ENCODE measurements around the gene RRAS2.
"Not testable (repeated sequence)": the region's sequence is repeated elsewhere in the genome, so short reads cannot be mapped to it uniquely, and the experiment has no call there.

The RRAS2 gene

DNA sequence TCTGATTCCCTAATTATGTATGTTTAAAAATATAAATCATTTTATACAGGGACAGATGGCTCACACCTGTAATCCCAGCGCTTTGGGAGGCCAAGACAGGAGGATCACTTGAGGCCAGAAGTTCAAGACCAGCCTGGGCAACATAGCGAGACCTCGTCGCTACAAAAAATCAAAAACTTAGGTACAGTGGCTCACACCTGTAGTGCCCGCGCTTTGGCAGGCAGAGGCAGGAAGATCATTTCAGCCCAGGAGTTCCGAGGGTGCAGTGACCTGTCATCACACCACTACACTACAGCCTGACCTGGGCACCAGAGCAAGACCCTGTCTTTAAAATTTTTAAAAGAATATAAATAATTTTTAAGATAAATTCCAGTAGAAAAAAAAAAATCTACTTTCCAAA, 11.5 kb downstream of the RRAS2 start:
- Histone ChIP-seq H3K36me3 (replicated peaks in 1 of 2; ENCODE audit: control insufficient read depth in 2 of 2, insufficient read depth in 2 of 2, low read length in 2 of 2) (no peaks in the 10 kb centered on the region), H3K4me3 (ENCODE audit: low read length in 2 of 2) (no peak overlapping the region), H2BK15ac (ENCODE audit: low read length) (no peak overlapping the region), H4K8ac (ENCODE audit: low read depth, low read length) (no peak overlapping the region), H3K27me3 (ENCODE audit: control insufficient read depth in 3 of 3, insufficient read depth in 3 of 3, low read depth in 1 of 3, low read length in 3 of 3) (no peaks in the 10 kb centered on the region), H3K4me2 (ENCODE audit: insufficient read depth, low read length, poor library complexity, severe bottlenecking) (no peak overlapping the region), H3K79me1 (ENCODE audit: low read depth, low read length) (peaks cover 2% of the 10 kb centered on the region), H3K9me3 (replicated peaks in 1 of 2; ENCODE audit: control insufficient read depth in 2 of 2, insufficient read depth in 1 of 2, low read depth in 1 of 2, low read length in 2 of 2) (peaks cover 0 to 15% of the 10 kb centered on the region in 2 donors), H3K4ac (ENCODE audit: low read length) (no peak overlapping the region), H3K18ac (ENCODE audit: low read length) (no peak overlapping the region), H3K14ac (ENCODE audit: low read length) (no peak overlapping the region), H3K27ac (replicated peaks; ENCODE audit: low read length) (no peak overlapping the region), H4K91ac (ENCODE audit: low read depth, low read length, poor library complexity) (no peak overlapping the region), H2AFZ (ENCODE audit: low read length) (no peak overlapping the region), H2BK5ac (ENCODE audit: low read length) (no peak overlapping the region), H2AK5ac (ENCODE audit: low read depth, low read length) (no peak overlapping the region), H2BK12ac (ENCODE audit: low read length) (no peak overlapping the region), H3K4me1 (ENCODE audit: control insufficient read depth in 2 of 2, insufficient read depth in 1 of 2, low read depth in 1 of 2, low read length in 2 of 2) (no peaks in the 10 kb centered on the region), H3K9ac (ENCODE audit: low read depth, low read length, poor library complexity) (no peak overlapping the region), H3K23ac (ENCODE audit: low read depth, low read length, poor library complexity) (no peak overlapping the region), H2BK120ac (ENCODE audit: low read depth, low read length) (no peak overlapping the region)
- WGBS, 2 donors (ENCODE audit: extremely low coverage in 2 of 2, insufficient read length in 2 of 2, insufficient replicate concordance in 1 of 2) = no CpG with 5 or more reads among the region's 7 CpGs
- DNase-seq (ENCODE audit: low spot score) = no peak

DNA sequence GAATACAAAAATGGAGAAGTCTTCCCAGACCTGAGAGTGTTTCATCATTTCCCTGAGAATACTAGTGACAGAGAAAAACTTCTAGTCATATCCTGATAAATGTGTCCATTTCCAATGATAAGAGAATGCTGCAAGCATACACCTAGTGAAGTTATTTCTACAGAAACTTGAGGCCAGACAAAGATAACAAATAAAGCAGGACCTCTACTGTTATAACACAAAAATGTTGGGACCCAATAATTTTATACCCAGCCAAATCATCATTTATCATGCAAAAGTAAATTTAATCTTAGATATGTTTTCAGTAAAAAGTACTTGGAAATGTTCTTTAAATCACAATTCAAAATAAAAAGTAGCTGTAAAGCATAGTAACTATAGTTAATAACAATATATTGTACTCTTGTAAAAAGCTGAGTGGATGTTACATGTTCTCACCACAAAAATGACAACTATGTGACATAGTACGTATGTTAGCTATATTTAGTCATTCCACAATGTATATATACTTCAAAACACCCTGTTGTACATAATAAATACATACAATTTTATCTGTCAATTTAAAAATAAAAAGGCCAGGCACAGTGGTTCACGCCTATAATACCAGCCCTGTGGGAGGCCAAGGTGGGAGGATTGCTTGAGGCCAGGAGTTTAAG, 12.6 kb downstream of the RRAS2 start:
- Histone ChIP-seq H2BK5ac (ENCODE audit: low read length) (no peak overlapping the region), H2AFZ (ENCODE audit: low read length) (no peak overlapping the region), H3K9me3 (replicated peaks in 1 of 2; ENCODE audit: control insufficient read depth in 2 of 2, insufficient read depth in 1 of 2, low read depth in 1 of 2, low read length in 2 of 2) (peaks cover 0 to 15% of the 10 kb centered on the region in 2 donors), H2AK5ac (ENCODE audit: low read depth, low read length) (no peak overlapping the region), H3K18ac (ENCODE audit: low read length) (no peak overlapping the region), H4K8ac (ENCODE audit: low read depth, low read length) (no peak overlapping the region), H3K36me3 (replicated peaks in 1 of 2; ENCODE audit: control insufficient read depth in 2 of 2, insufficient read depth in 2 of 2, low read length in 2 of 2) (no peaks in the 10 kb centered on the region), H3K4me3 (ENCODE audit: low read length in 2 of 2) (no peak overlapping the region), H3K4me2 (ENCODE audit: insufficient read depth, low read length, poor library complexity, severe bottlenecking) (no peak overlapping the region), H2BK12ac (ENCODE audit: low read length) (no peak overlapping the region), H2BK15ac (ENCODE audit: low read length) (no peak overlapping the region), H3K9ac (ENCODE audit: low read depth, low read length, poor library complexity) (no peak overlapping the region), H4K91ac (ENCODE audit: low read depth, low read length, poor library complexity) (no peak overlapping the region), H3K27ac (replicated peaks; ENCODE audit: low read length) (no peak overlapping the region), H2BK120ac (ENCODE audit: low read depth, low read length) (no peak overlapping the region), H3K79me1 (ENCODE audit: low read depth, low read length) (peaks cover 2% of the 10 kb centered on the region), H3K4me1 (ENCODE audit: control insufficient read depth in 2 of 2, insufficient read depth in 1 of 2, low read depth in 1 of 2, low read length in 2 of 2) (no peaks in the 10 kb centered on the region), H3K4ac (ENCODE audit: low read length) (no peak overlapping the region), H3K14ac (ENCODE audit: low read length) (no peak overlapping the region), H3K23ac (ENCODE audit: low read depth, low read length, poor library complexity) (no peak overlapping the region), H3K27me3 (ENCODE audit: control insufficient read depth in 3 of 3, insufficient read depth in 3 of 3, low read depth in 1 of 3, low read length in 3 of 3) (no peaks in the 10 kb centered on the region)
- WGBS, 2 donors (ENCODE audit: extremely low coverage in 2 of 2, insufficient read length in 2 of 2, insufficient replicate concordance in 1 of 2) = no CpG with 5 or more reads among the region's 2 CpGs
- DNase-seq (ENCODE audit: low spot score) = no peak

DNA sequence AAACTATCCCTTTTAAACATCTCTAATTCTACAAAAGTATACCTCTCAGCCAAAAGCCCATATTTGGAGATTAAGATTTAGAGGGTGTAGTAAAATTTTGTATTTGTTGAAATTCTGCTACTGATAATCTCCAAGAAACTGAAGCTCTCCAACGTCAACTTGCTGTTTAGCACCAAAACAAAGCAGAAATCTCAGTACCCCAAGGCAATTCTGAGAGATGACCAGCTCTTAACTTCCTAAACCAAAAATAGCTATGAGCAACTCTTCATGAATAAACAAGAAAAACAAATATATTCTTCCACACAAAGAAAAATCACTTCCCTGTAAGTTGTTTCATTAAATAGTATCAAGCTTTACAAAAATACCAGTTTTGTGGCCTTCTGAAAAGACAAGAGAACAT, 13.3 kb downstream of the RRAS2 start:
- H4K91ac ChIP-seq (ENCODE audit: low read depth, low read length, poor library complexity) = no peak overlapping the region
- peaks cover 0 to 11% of the 10 kb centered on the region in 2 donors for H3K9me3 ChIP-seq (replicated peaks in 1 of 2; ENCODE audit: control insufficient read depth in 2 of 2, insufficient read depth in 1 of 2, low read depth in 1 of 2, low read length in 2 of 2)
- H4K8ac ChIP-seq (ENCODE audit: low read depth, low read length) = no peak overlapping the region
- H3K4ac ChIP-seq (ENCODE audit: low read length) = no peak overlapping the region
- no peak overlapping the region for H2BK120ac ChIP-seq (ENCODE audit: low read depth, low read length)
- H3K27ac ChIP-seq (replicated peaks; ENCODE audit: low read length) = no peak overlapping the region
- no peak overlapping the region for H2AK5ac ChIP-seq (ENCODE audit: low read depth, low read length)
- H2BK5ac ChIP-seq (ENCODE audit: low read length) = no peak overlapping the region
- no peaks in the 10 kb centered on the region for H3K36me3 ChIP-seq (replicated peaks in 1 of 2; ENCODE audit: control insufficient read depth in 2 of 2, insufficient read depth in 2 of 2, low read length in 2 of 2)
- DNase-seq (ENCODE audit: low spot score) = no peak
- H3K4me1 ChIP-seq (ENCODE audit: control insufficient read depth in 2 of 2, insufficient read depth in 1 of 2, low read depth in 1 of 2, low read length in 2 of 2) = peaks cover 0 to 2% of the 10 kb centered on the region in 2 donors
- H3K79me1 ChIP-seq (ENCODE audit: low read depth, low read length) = peaks cover 2% of the 10 kb centered on the region
- no peak overlapping the region for H3K4me2 ChIP-seq (ENCODE audit: insufficient read depth, low read length, poor library complexity, severe bottlenecking)
- H3K27me3 ChIP-seq (ENCODE audit: control insufficient read depth in 3 of 3, insufficient read depth in 3 of 3, low read depth in 1 of 3, low read length in 3 of 3) = no peaks in the 10 kb centered on the region
- H3K4me3 ChIP-seq (ENCODE audit: low read length in 2 of 2) = no peak overlapping the region
- H3K9ac ChIP-seq (ENCODE audit: low read depth, low read length, poor library complexity) = no peak overlapping the region
- H2AFZ ChIP-seq (ENCODE audit: low read length) = no peak overlapping the region
- no CpG with 5 or more reads among the region's 1 CpG for WGBS, 2 donors (ENCODE audit: extremely low coverage in 2 of 2, insufficient read length in 2 of 2, insufficient replicate concordance in 1 of 2)
- no peak overlapping the region for H2BK12ac ChIP-seq (ENCODE audit: low read length)
- no peak overlapping the region for H2BK15ac ChIP-seq (ENCODE audit: low read length)
- no peak overlapping the region for H3K18ac ChIP-seq (ENCODE audit: low read length)
- no peak overlapping the region for H3K23ac ChIP-seq (ENCODE audit: low read depth, low read length, poor library complexity)
- H3K14ac ChIP-seq (ENCODE audit: low read length) = no peak overlapping the region

DNA sequence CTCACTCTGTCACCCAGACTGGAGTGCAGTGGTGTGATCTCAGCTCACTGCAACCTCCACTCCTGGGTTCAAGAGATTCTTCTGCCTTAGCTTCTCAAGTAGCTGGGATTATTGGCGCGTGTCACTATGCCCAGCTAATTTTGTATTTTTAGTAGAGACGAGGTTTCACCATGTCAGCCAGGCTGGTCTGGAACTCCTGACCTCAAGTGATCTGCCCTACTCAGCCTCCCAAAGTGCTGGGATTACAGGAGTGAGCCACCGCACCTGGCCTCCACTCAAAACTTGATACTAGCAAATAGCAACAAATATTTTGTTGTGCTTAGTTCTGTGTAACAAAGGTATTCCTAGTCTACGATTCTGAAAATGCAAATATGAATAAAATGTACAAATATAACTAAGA, 14.0 kb downstream of the RRAS2 start:
- H2BK15ac ChIP-seq (ENCODE audit: low read length); H3K9me3 ChIP-seq (replicated peaks in 1 of 2; ENCODE audit: control insufficient read depth in 2 of 2, insufficient read depth in 1 of 2, low read depth in 1 of 2, low read length in 2 of 2); H3K9ac ChIP-seq (ENCODE audit: low read depth, low read length, poor library complexity); H3K4me2 ChIP-seq (ENCODE audit: insufficient read depth, low read length, poor library complexity, severe bottlenecking); H3K23ac ChIP-seq (ENCODE audit: low read depth, low read length, poor library complexity); H2AFZ ChIP-seq (ENCODE audit: low read length); H3K18ac ChIP-seq (ENCODE audit: low read length); H3K4ac ChIP-seq (ENCODE audit: low read length); H2BK12ac ChIP-seq (ENCODE audit: low read length); H3K79me1 ChIP-seq (ENCODE audit: low read depth, low read length); H4K91ac ChIP-seq (ENCODE audit: low read depth, low read length, poor library complexity); H3K4me3 ChIP-seq (ENCODE audit: low read length in 2 of 2); H3K36me3 ChIP-seq (replicated peaks in 1 of 2; ENCODE audit: control insufficient read depth in 2 of 2, insufficient read depth in 2 of 2, low read length in 2 of 2); H3K4me1 ChIP-seq (ENCODE audit: control insufficient read depth in 2 of 2, insufficient read depth in 1 of 2, low read depth in 1 of 2, low read length in 2 of 2); H4K8ac ChIP-seq (ENCODE audit: low read depth, low read length); H3K27me3 ChIP-seq (ENCODE audit: control insufficient read depth in 3 of 3, insufficient read depth in 3 of 3, low read depth in 1 of 3, low read length in 3 of 3); H2AK5ac ChIP-seq (ENCODE audit: low read depth, low read length); H3K27ac ChIP-seq (replicated peaks; ENCODE audit: low read length); DNase-seq (ENCODE audit: low spot score); H3K14ac ChIP-seq (ENCODE audit: low read length); H2BK120ac ChIP-seq (ENCODE audit: low read depth, low read length); H2BK5ac ChIP-seq (ENCODE audit: low read length): not testable (repeated sequence)
- WGBS, 2 donors (ENCODE audit: extremely low coverage in 2 of 2, insufficient read length in 2 of 2, insufficient replicate concordance in 1 of 2) = no CpG with 5 or more reads among the region's 5 CpGs

Measured in neuronal stem cell (in vitro differentiated cells).